Tibial artery (tissue), 4 donors: ENCODE measurements around the gene TMEM255B.
"Not testable (repeated sequence)": the region's sequence is repeated elsewhere in the genome, so short reads cannot be mapped to it uniquely, and the experiment has no call there.

Experiments used
- DNase-seq, 2 donors: peaks; one replicate each; pipeline ENCODE4 v3.0.0-alpha.2; 2019
- H3K27ac ChIP-seq, 2 donors: fragments of 200-600 bp; sonication (generic) in 1 of 2; 1 replicate in 1 of 2; 2 replicates in 1 of 2; pipeline ENCODE4 v1.5.1; 2018 to 2019; ENCODE audit warnings: mild to moderate bottlenecking in 1 of 2
- H3K27me3 ChIP-seq, 2 donors: fragments of 200-600 bp; sonication (generic) in 1 of 2; one replicate each; pipeline versions ENCODE4 v1.5.1 to v1.6.0; 2016 to 2019
- H3K36me3 ChIP-seq, 3 donors: fragments of 200-600 bp; sonication (generic) in 2 of 3; one replicate each; pipeline ENCODE4 v1.5.1; 2016 to 2019; ENCODE audit warnings: mild to moderate bottlenecking in 2 of 3
- H3K4me1 ChIP-seq, 4 donors: fragments of 200-600 bp; sonication (generic) in 2 of 4; 1 replicate in 3 of 4; 2 replicates in 1 of 4; pipeline ENCODE4 v1.5.1; 2016 to 2019
- H3K4me3 ChIP-seq, 2 donors: fragments of 200-600 bp; sonication (generic) in 1 of 2; 1 replicate in 1 of 2; 2 replicates in 1 of 2; pipeline ENCODE4 v1.5.1; 2018 to 2019; ENCODE audit warnings: mild to moderate bottlenecking in 2 of 2
- H3K9me3 ChIP-seq, 3 donors: fragments of 200-600 bp; sonication (generic) in 1 of 3; one replicate each; pipeline ENCODE4 v1.5.1; 2016 to 2019
- intact Hi-C: fragments of 100-400 bp; cut with DNase I; formaldehyde crosslinking; loops from one replicate; pipeline ENCODE4 v1.15.0; 2023; ENCODE audit warnings: low total_unique reads
- TF ChIP-seq, protein P1 (sequence below), 2 experiments: fragments of 200-600 bp in 1 of 2; fragments of 450-650 bp in 1 of 2; IDR thresholded peaks; one replicate each; pipeline ENCODE4 v1.5.1; 2017 to 2019; ENCODE audit warnings: antibody characterized with exemption in 2 of 2, mild to moderate bottlenecking in 1 of 2, moderate library complexity in 1 of 2

TMEM255B gene

DNA sequence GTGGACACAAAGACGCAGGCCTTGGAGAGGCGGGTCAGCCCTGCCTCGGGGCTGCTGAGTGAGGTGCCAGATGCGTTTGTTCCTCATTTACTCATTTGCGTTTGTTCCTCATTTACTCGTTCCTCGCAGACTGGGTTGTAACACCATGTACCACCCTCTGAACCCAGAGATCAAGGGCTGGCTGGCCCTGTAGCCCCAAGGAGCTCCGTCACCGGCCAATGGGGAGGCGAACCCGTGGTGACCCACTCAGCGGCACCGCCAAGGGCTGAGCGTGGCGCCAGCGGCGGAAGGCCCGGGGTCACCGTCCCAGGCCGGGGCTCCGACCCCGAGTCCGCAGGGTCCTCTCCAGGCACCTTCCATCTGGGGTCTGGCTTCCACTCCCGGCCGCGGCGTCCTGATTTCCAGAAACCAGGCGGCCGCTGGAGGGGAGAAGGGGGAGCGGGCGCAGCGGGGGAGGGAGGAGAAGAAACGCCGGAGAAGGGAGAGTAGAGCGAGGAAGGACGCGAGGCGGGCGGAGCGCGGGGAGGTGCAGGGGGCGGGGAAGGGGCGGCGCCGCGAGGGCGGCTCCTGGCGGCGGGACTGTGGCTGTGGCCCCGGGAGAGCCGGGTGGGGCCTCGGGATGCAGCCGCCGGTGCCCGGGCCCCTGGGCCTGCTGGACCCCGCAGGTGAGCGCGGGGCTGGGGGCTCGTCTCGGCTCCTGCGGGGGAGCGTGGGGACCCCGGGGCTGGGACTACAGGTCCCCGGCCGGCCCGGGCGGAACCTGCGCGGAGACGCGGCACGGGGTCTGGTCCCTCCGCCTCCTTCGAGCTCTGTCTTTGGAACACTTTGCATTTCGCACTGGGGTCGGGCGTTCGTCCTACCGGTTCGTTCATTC is at the start of gene TMEM255B:
TSS of gene TMEM255B (plus strand) at position 576 of the 874 bp plus-strand sequence. CDS start at position 620, 44 bp downstream.
- Histone ChIP-seq H3K9me3 (no peaks in the 10 kb centered on the region), H3K36me3 (no peaks in the 10 kb centered on the region), H3K4me1 (peaks cover 0 to 16% (median 11%) of the 10 kb centered on the region in 4 donors), H3K27ac (peak within 1 kb of the TSS; percentile 52 to 70), H3K4me3 (peak within 1 kb of the TSS; percentile 62 to 77), H3K27me3 (peaks cover 0 to 20% of the 10 kb centered on the region in 2 donors)
- TF ChIP-seq, protein P1, sequence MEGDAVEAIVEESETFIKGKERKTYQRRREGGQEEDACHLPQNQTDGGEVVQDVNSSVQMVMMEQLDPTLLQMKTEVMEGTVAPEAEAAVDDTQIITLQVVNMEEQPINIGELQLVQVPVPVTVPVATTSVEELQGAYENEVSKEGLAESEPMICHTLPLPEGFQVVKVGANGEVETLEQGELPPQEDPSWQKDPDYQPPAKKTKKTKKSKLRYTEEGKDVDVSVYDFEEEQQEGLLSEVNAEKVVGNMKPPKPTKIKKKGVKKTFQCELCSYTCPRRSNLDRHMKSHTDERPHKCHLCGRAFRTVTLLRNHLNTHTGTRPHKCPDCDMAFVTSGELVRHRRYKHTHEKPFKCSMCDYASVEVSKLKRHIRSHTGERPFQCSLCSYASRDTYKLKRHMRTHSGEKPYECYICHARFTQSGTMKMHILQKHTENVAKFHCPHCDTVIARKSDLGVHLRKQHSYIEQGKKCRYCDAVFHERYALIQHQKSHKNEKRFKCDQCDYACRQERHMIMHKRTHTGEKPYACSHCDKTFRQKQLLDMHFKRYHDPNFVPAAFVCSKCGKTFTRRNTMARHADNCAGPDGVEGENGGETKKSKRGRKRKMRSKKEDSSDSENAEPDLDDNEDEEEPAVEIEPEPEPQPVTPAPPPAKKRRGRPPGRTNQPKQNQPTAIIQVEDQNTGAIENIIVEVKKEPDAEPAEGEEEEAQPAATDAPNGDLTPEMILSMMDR (IDR thresholded peaks at IDR 0.05), result peak in 1 of 2 experiments; percentile 20
- DNase-seq, result peak; percentile 82 to 93
- intact Hi-C loops, result no loop called here

DNA sequence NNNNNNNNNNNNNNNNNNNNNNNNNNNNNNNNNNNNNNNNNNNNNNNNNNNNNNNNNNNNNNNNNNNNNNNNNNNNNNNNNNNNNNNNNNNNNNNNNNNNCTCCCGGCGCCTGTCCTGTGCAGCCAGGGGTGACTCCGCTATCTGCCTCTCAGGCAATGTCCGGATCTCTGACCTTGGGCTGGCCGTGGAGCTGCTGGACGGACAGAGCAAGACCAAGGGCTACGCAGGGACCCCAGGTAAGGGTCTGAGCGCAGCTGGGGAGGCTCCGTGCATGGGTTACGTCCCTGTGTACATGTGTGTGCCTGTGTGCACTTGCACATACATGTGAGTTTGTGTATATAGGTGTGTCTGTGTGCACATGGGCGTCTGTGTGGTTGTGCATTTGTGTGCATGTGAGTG is 36.1 kb upstream of the TMEM255B start:
- Histone ChIP-seq H3K36me3 (no peaks in the 10 kb centered on the region), H3K4me3 (no peak overlapping the region), H3K4me1 (peaks cover 0 to 9% (median 7%) of the 10 kb centered on the region in 4 donors), H3K9me3 (no peaks in the 10 kb centered on the region), H3K27ac (no peak overlapping the region), H3K27me3 (no peaks in the 10 kb centered on the region)
- TF ChIP-seq, protein P1 (IDR thresholded peaks at IDR 0.05), result no peak
- intact Hi-C loops, result no loop called here
- DNase-seq, result no peak

DNA sequence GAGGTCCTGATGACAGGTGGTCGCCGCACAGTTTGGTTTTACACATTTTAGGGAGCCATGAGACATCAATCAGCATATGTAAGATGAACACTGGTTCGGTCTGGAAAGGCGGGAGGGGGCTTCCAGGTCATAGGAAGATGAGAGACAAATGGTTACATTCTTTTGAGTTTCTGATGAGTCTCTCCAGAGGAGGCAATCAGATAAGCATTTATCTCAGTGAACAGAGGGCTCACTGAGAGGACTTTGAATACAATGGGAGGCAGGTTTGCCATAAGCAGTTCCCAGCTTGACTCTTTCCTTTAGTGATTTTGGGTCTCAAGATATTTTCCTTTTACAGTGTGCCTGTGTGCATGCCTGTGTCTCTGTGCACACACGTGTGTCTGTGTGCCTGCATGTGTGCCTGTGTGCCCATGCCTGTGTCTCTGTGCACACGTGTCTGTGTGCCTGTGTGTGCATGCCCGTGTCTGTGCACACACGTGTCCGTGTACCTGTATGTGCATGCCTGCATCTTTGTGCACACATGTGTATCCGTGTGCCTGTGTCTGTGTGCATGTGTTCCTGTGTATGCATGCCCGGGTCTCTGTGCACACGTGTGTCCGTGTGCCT is 35.5 kb upstream of the TMEM255B start:
- no peak for DNase-seq
- TF ChIP-seq, protein P1 (IDR thresholded peaks at IDR 0.05), result no peak
- H3K9me3 ChIP-seq, result no peaks in the 10 kb centered on the region
- intact Hi-C loops, result no loop called here
- H3K4me1 ChIP-seq, result peaks cover 0 to 9% (median 7%) of the 10 kb centered on the region in 4 donors
- H3K27ac ChIP-seq, result no peak overlapping the region
- no peaks in the 10 kb centered on the region for H3K36me3 ChIP-seq
- H3K27me3 ChIP-seq, result peaks cover 0 to under 1% of the 10 kb centered on the region in 2 donors
- no peak overlapping the region for H3K4me3 ChIP-seq

DNA sequence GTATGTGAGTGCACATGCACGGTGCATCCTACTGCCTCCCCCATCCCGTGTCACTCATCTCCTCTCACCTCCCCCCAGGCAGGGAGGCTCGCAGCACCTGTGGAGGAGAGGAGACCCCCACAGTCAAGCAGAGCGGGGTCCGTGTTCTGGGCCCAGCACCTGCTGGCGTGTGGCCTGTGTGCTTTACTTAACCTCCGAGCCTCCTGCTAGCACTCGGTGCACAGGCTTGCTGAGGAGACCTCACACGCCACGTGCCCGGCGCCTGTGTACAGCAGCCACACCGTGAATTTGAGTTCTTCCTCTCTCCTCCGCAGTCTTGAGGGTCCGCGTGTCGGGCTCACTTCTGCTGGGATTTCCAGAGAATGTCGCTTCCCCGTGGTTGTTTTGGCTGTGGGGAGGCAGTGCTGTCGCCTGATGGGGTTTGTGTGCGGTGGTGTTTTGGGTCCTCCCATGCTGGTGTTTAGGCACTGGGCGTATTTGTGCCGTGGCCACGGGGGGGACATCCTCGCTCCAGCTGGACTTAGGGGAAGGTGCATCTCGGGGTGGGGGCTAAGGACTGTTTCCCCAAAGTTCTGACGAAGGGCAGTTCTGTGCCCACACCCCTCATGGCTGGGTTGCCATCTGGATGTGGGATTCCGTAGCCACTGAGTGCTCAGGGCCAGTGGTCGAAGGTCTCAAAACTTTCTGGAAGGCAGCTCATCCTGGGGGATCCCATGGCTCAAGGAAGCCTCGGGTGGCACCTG is 34.8 kb upstream of the TMEM255B start:
- Histone ChIP-seq H3K9me3 (no peaks in the 10 kb centered on the region), H3K4me1 (peaks cover 0 to 13% (median 7%) of the 10 kb centered on the region in 4 donors), H3K36me3 (no peaks in the 10 kb centered on the region), H3K4me3 (peak overlapping the region in 1 of 2 donors; percentile 56), H3K27me3 (peaks cover 0 to 4% of the 10 kb centered on the region in 2 donors), H3K27ac (peak overlapping the region in 1 of 2 donors; percentile 50)
- no peak for DNase-seq
- intact Hi-C loops, result no loop called here
- TF ChIP-seq, protein P1 (IDR thresholded peaks at IDR 0.05), result no peak

DNA sequence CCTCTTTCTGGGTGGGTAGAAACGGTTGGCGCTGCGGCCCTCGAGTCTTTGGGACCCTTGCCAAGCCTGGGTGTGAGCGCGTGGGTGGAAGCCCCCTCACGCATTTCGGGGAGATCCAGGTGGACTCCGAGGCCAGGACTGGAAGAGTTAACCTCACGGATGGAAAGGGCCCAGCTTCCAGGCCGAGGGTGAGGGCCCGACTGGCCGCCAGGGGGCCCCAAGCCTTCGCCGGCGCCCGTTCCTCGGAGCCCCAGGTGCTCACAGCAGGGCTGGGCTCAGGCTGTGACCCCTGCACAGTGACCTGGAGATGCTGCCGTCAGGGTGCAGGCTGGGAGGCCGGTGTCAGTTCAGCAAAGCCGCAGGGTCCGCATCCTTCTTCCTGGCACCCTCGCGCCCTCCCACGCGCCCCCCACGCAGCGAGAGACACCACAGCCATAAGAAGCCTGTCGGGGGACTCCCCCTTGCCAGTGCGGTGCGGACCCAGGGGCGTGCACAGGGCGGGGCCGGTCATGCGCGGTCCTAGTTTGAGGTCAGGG is 34.2 kb upstream of the TMEM255B start:
- Histone ChIP-seq H3K9me3 (no peaks in the 10 kb centered on the region), H3K4me3 (peak overlapping the region; percentile 42 to 56), H3K4me1 (peaks cover 0 to 18% (median 7%) of the 10 kb centered on the region in 4 donors), H3K36me3 (no peaks in the 10 kb centered on the region), H3K27me3 (peaks cover 0 to 9% of the 10 kb centered on the region in 2 donors), H3K27ac (peak overlapping the region in 1 of 2 donors; percentile 50)
- intact Hi-C loops, result no loop called here
- TF ChIP-seq, protein P1 (IDR thresholded peaks at IDR 0.05), result peak; percentile 72 to 80
- peak; percentile 67 to 85 for DNase-seq

DNA sequence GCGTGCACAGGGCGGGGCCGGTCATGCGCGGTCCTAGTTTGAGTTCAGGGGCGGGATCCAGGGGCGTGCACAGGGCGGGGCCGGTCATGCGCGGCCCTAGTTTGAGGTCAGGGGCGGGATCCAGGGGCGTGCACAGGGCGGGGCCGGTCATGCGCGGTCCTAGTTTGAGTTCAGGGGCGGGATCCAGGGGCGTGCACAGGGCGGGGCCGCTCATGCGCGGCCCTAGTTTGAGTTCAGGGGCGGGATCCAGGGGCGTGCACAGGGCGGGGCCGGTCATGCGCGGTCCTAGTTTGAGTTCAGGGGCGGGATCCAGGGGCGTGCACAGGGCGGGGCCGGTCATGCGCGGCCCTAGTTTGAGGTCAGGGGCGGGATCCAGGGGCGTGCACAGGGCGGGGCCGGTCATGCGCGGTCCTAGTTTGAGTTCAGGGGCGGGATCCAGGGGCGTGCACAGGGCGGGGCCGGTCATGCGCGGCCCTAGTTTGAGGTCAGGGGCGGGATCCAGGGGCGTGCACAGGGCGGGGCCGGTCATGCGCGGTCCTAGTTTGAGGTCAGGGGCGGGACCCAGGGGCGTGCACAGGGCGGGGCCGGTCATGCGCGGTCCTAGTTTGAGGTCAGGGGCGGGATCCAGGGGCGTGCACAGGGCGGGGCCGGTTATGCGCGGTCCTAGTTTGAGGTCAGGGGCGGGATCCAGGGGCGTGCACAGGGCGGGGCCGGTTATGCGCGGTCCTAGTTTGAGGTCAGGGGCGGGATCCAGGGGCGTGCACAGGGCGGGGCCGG is 33.5 kb upstream of the TMEM255B start:
- Histone ChIP-seq H3K27me3 (peaks cover 0 to 13% of the 10 kb centered on the region in 2 donors), H3K4me1 (peaks cover 0 to 18% (median 7%) of the 10 kb centered on the region in 4 donors), H3K27ac (peak overlapping the region in 1 of 2 donors; percentile 50), H3K4me3 (peak overlapping the region; percentile 42 to 56)
- DNase-seq, result peak in 1 of 2 donors; percentile 54
- intact Hi-C loops, H3K36me3 ChIP-seq, H3K9me3 ChIP-seq: not testable (repeated sequence)

DNA sequence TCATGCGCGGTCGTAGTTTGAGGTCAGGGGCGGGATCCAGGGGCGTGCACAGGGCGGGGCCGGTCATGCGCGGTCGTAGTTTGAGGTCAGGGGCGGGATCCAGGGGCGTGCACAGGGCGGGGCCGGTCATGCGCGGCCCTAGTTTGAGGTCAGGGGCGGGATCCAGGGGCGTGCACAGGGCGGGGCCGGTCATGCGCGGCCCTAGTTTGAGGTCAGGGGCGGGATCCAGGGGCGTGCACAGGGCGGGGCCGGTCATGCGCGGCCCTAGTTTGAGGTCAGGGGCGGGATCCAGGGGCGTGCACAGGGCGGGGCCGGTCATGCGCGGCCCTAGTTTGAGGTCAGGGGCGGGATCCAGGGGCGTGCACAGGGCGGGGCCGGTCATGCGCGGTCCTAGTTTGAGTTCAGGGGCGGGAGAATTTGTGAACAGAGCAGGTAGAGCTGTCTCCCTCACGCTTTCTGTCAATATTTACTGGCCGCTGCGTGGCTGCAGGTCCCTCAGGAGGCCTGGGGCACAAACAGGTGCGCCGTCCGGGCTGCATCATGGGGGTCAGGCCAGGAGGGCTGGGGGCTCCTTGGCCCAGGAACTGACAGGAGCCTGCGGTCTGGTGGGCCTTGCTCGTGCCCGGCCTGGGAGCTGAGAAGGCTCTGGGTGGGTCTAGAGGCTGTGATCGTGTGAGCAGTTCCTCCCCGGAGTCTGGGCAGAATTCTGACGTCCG is 32.8 kb upstream of the TMEM255B start:
- Histone ChIP-seq H3K4me1 (peaks cover 0 to 18% (median 7%) of the 10 kb centered on the region in 4 donors), H3K4me3 (peak overlapping the region in 1 of 2 donors; percentile 41), H3K27me3 (peaks cover 0 to 19% of the 10 kb centered on the region in 2 donors)
- H3K36me3 ChIP-seq, H3K9me3 ChIP-seq, DNase-seq, H3K27ac ChIP-seq, intact Hi-C loops: not testable (repeated sequence)
